Keratinocyte (primary cell): ENCODE data around the gene BBS12. TPM values are rescaled to one million over a fixed set of nuclear protein-coding genes. Genes with fewer than 3 reads are reported as not detected.

ENCODE experiments used
- DNase-seq: peaks from one replicate; pipeline ENCODE4 v3.0.0-alpha.2; 2011; ENCODE audit warnings: low read depth, missing footprints, low spot score
- FAIRE-seq: peaks from 2 replicates; lab custom pipeline; 2011; peaks lifted over from hg19 to GRCh38; lab: Jason Lieb, UNC
- H2AFZ ChIP-seq: 2 replicates; pipeline ENCODE4 v1.6.0; 2012; ENCODE audit warnings: low read length, control low read depth, inconsistent platforms; ENCODE audit not compliant: control insufficient read depth
- H3K27ac ChIP-seq: 2 replicates; pipeline ENCODE4 v1.5.1; 2011; ENCODE audit warnings: low read length; ENCODE audit not compliant: control insufficient read depth, insufficient read depth
- H3K27me3 ChIP-seq: 3 replicates; pipeline ENCODE4 v1.6.0; 2011; ENCODE audit warnings: low read length; ENCODE audit not compliant: control insufficient read depth, insufficient read depth; ENCODE audit errors: extremely low read depth
- H3K36me3 ChIP-seq, 2 experiments: 2 replicates in 1 of 2; 3 replicates in 1 of 2; pipeline ENCODE4 v1.5.1; 2011; ENCODE audit warnings: low read length in 2 of 2, mild to moderate bottlenecking in 1 of 2; ENCODE audit not compliant: control insufficient read depth in 2 of 2, insufficient read depth in 2 of 2; ENCODE audit errors: extremely low read depth in 1 of 2
- H3K4me1 ChIP-seq: 3 replicates; pipeline ENCODE4 v1.5.1; 2011; ENCODE audit warnings: low read length; ENCODE audit not compliant: control insufficient read depth, insufficient read depth; ENCODE audit errors: extremely low read depth
- H3K4me2 ChIP-seq: 3 replicates; pipeline ENCODE4 v1.6.0; 2011; ENCODE audit warnings: low read depth, low read length; ENCODE audit not compliant: control insufficient read depth, insufficient read depth; ENCODE audit errors: extremely low read depth
- H3K4me3 ChIP-seq, 3 experiments: fragments of 200-600 bp in 1 of 3; sonication (generic) in 1 of 3; 2 replicates in 2 of 3; 3 replicates in 1 of 3; pipeline ENCODE4 v1.5.1; 2011 to 2016; ENCODE audit warnings: low read length in 3 of 3, mild to moderate bottlenecking in 3 of 3, control low read depth in 2 of 3, inconsistent platforms in 1 of 3, low read depth in 1 of 3, mixed read lengths in 1 of 3, mixed run types in 1 of 3, moderate library complexity in 1 of 3; ENCODE audit not compliant: control insufficient read depth in 2 of 3, insufficient read depth in 2 of 3; ENCODE audit errors: extremely low read depth in 1 of 3
- H3K79me2 ChIP-seq: 2 replicates; pipeline ENCODE4 v1.6.0; 2012; ENCODE audit warnings: low read length; ENCODE audit not compliant: control insufficient read depth, insufficient read depth
- H3K9ac ChIP-seq: 3 replicates; pipeline ENCODE4 v1.6.0; 2011; ENCODE audit warnings: low read length; ENCODE audit not compliant: control insufficient read depth, insufficient read depth; ENCODE audit errors: extremely low read depth
- H3K9me1 ChIP-seq: 3 replicates; pipeline ENCODE4 v1.6.0; 2011; ENCODE audit warnings: low read length; ENCODE audit not compliant: control insufficient read depth, insufficient read depth; ENCODE audit errors: extremely low read depth
- H3K9me3 ChIP-seq: 2 replicates; pipeline ENCODE4 v1.5.1; 2012; ENCODE audit warnings: low read depth, low read length; ENCODE audit not compliant: control insufficient read depth
- H4K20me1 ChIP-seq: 3 replicates; pipeline ENCODE4 v1.6.0; 2011; ENCODE audit warnings: low read length; ENCODE audit not compliant: control insufficient read depth, insufficient read depth; ENCODE audit errors: extremely low read depth
- EZH2 ChIP-seq: IDR thresholded peaks from one replicate; pipeline ENCODE4 v1.6.1; 2012; ENCODE audit warnings: inconsistent platforms, mild to moderate bottlenecking, low read length, moderate library complexity
- dilution Hi-C: fragments of 300-500 bp; cut with MboI; formaldehyde crosslinking; loops from one replicate; pipeline ENCODE4 v1.7.0; 2020; ENCODE audit warnings: low sequenced_read_pairs; ENCODE audit not compliant: extremely low pct_ligation_motif_present
- polyA plus RNA-seq, 5 experiments: library from polyadenylated mRNA; depleted of rRNA in 3 of 5; stranded (reverse) in 3 of 5; stranded (forward) in 1 of 5; unstranded in 1 of 5; fragments of >200 nt; gene quantifications; 1 replicate in 1 of 5; 2 replicates in 3 of 5; 3 replicates in 1 of 5; pipeline versions ENCODE4 v1.2.1 to v1.2.3, GENCODE V29; 2011 to 2012; ENCODE audit warnings: missing spikeins in 2 of 5, low read depth in 1 of 5, low replicate concordance in 1 of 5
- TF ChIP-seq, protein P1 (sequence below), 3 experiments: IDR thresholded peaks in 1 of 3; conservative IDR thresholded peaks in 1 of 3; optimal IDR thresholded peaks in 1 of 3; 2 replicates in 2 of 3; 3 replicates in 1 of 3; pipeline versions ENCODE3 to v1.5.1; 2011; ENCODE audit warnings: low read length in 3 of 3, mild to moderate bottlenecking in 3 of 3, moderate library complexity in 2 of 3, control low read depth in 1 of 3, inconsistent platforms in 1 of 3; ENCODE audit not compliant: insufficient read depth in 2 of 3; ENCODE audit errors: extremely low read depth in 1 of 3

BBS12 gene
- polyA plus RNA-seq, 1 donor (not counting 4 experiments of a cell fraction or from before 2014, with no cell fraction given), result 2.5 TPM

- no peak for TF ChIP-seq EZH2
- peaks cover 20% of the 10 kb centered on the region for H3K4me1 ChIP-seq
- DNase-seq (no peak), FAIRE-seq (peak; percentile 5)
- dilution Hi-C loops, result loop anchor here (25.0 kb wide), 1 partner anchor 146 kb away; the partner anchor contains the start of gene NUDT6
- H3K9ac ChIP-seq, result peak overlapping the region; percentile 51
- H3K9me3 ChIP-seq, result no peaks in the 10 kb centered on the region
- H3K36me3 ChIP-seq, result no peaks in the 10 kb centered on the region
- no peaks in the 10 kb centered on the region for H3K79me2 ChIP-seq
- H3K9me1 ChIP-seq, result no peaks in the 10 kb centered on the region
- peak overlapping the region; percentile 83 for H3K27ac ChIP-seq
- H3K4me3 ChIP-seq, result no peak overlapping the region
- H3K4me2 ChIP-seq, result no peak overlapping the region
- H4K20me1 ChIP-seq, result no peaks in the 10 kb centered on the region
- H2AFZ ChIP-seq, result no peak overlapping the region
- H3K27me3 ChIP-seq, result no peaks in the 10 kb centered on the region
Measured at GRCh38 chr4:122765692-122766352, 33.3 kb downstream of the BBS12 start.

DNA sequence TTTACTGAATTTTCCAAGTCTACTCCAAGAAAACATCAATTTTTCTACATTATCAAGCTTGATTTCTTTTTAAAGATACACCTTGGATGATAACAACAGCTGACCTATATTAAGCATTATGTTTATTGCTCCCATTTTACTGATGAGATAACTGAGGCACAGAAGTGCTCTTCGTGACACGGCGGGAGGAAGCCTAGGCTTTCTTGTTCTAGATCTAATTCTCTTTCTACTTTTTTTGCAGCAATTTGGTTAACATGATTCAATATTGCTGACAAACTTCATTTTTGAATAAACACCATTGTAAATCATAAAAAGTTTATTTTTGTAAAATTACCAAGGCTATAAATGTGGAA, 33.8 kb downstream of the BBS12 start:
- Histone ChIP-seq H2AFZ (no peak overlapping the region), H3K9ac (no peak overlapping the region), H3K27ac (peak overlapping the region; percentile 83), H3K4me3 (no peak overlapping the region), H3K9me1 (no peaks in the 10 kb centered on the region), H3K4me2 (no peak overlapping the region), H3K4me1 (peaks cover 20% of the 10 kb centered on the region), H3K36me3 (no peaks in the 10 kb centered on the region), H3K27me3 (no peaks in the 10 kb centered on the region), H3K79me2 (no peaks in the 10 kb centered on the region), H4K20me1 (no peaks in the 10 kb centered on the region), H3K9me3 (no peaks in the 10 kb centered on the region)
- no peak for DNase-seq
- TF ChIP-seq, protein P1, sequence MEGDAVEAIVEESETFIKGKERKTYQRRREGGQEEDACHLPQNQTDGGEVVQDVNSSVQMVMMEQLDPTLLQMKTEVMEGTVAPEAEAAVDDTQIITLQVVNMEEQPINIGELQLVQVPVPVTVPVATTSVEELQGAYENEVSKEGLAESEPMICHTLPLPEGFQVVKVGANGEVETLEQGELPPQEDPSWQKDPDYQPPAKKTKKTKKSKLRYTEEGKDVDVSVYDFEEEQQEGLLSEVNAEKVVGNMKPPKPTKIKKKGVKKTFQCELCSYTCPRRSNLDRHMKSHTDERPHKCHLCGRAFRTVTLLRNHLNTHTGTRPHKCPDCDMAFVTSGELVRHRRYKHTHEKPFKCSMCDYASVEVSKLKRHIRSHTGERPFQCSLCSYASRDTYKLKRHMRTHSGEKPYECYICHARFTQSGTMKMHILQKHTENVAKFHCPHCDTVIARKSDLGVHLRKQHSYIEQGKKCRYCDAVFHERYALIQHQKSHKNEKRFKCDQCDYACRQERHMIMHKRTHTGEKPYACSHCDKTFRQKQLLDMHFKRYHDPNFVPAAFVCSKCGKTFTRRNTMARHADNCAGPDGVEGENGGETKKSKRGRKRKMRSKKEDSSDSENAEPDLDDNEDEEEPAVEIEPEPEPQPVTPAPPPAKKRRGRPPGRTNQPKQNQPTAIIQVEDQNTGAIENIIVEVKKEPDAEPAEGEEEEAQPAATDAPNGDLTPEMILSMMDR (optimal IDR thresholded peaks at IDR 0.05 in 1 of 3, IDR thresholded peaks at IDR 0.05 in 1 of 3, conservative IDR thresholded peaks at IDR 0.05 in 1 of 3; ENCODE audit: extremely low read depth in 1 of 3, insufficient read depth in 2 of 3, low read length in 3 of 3), result no peak
- no peak for FAIRE-seq
- dilution Hi-C loops, result loop anchor here (25.0 kb wide), 1 partner anchor 146 kb away; the partner anchor contains the start of gene NUDT6
